ENCODE measurements around the gene AHRR. TPM values are rescaled to one million over a fixed set of nuclear protein-coding genes. Genes with fewer than 3 reads are reported as not detected.

Gene AHRR
- total RNA-seq, 1 donor from 2014 or later = 5.1 TPM

GRCh38 chr5:440401-441201 is 119.1 kb downstream of the AHRR start:
- intact Hi-C loops (cut with DNase I) = no loop called here
- DNase-seq (ENCODE audit: low spot score) (peak; percentile 48), ATAC-seq (no peak)

DNA sequence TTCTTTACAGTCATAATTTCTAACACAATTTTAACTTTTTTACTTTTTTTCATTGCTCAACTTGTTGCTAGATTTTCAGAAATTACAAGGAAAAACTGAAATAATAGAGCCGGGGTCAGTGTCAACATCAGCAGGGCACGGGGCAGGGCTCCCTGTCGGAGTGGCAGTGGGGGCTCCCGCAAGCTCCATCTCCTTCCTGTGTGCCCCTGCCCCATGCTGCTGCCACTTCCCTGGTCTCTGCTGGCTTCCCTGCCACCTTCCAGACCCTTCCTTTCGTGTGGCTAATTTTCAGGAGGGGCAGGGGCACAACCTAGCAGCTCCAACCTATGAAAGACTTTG is 120.5 kb downstream of the AHRR start:
- DNase-seq (ENCODE audit: low spot score) (no peak), ATAC-seq (no peak)
- intact Hi-C loops (cut with DNase I) = no loop called here

DNA sequence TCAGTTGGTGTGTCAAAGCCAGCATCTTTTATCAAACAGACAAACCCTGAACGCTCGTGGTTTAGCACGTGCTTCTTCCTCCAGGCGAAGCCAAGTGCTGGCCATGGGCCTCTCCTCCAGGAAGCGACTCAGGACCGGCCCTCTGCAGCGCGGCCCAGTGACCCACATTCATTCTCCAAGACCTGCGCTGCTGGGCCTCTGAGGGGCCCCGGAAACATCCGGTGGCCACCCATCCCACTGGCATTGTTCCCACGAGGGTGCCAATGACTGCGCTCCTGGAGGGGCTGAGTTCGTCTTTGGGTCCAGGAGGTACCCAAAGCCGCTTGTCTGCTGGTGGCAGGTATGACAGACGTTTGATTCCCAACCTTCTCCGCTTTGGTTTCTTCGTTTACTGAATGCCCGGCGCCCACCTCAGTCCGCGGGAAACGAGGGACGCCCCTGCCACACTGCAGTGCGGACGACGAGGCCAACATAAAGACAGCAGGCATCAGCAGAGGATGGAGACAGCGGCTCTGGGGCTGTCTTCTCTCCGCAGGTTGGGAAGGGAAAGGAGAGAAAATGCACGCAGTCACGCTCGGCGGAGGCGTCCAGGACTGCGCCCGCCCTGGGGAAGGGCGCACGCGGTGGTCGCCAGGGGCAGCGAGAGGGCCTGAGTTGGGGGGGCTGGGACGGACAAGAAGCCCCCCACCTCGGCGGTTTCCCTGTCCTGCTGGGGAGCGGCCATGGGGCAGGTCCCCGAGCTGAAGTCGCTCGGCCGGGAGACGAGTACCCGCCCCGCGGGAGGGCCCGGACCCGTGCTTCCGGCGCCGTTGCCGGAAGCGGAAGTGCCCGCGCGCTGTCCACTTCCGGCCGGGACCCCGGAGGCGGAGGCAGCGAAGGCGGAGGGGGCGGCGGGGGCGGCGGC is 121.1 kb downstream of the AHRR start, which contains the start of gene EXOC3:
Gene EXOC3, plus strand, starts transcription at position 842 of the 904 bp plus-strand sequence. CDS start 3,030 bp downstream, outside the sequence.
- DNase-seq (ENCODE audit: low spot score) = peak; percentile 84
- ATAC-seq = peak; percentile 94
- intact Hi-C loops (cut with DNase I) = no loop called here

DNA sequence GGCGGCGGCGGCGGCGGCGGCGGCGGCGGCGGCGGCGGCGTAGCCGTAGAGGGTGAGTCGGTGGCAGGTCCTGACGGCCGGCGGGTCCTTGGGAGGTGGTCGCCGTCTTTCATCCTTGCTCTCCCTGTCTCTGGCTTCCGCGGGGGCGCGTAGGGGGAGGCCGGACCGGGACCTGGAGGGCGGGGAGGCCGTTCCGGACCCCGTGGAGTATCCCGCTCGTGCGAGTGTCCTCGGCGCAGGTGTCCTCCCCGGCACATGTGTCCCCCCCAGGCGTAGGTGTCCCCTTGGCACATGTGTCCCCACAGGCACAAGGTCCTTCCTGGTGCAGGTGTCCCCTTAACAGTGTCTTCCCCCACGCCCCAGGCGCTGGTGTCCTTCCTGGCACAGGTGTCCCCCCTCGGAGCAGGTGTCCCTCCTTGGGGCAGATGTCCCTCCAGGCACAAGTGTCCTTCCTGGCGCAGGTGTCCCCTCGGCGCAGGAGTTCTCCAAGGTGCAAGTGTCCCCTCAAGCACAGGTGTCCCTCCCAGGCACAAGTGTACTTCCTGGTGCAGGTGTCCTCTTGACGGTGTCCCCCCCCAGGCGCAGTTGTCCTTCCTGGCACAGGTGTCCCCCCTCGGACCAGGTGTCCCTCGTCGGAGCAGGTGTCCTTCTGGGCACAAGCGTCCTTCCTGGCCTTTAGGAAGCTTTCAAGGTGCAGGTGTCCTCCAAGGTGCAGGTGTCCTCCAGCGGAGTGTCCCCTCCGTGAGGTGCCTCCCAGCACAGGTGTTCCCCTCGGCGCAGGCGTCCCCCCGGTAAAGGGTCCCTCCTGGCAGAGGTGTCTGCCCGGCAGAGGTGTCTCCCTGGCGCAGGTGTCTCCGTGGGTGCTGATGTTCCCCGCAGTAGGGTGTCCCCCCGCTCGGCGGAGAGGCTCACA is 122.0 kb downstream of the AHRR start:
- DNase-seq (ENCODE audit: low spot score) (peak; percentile 57), ATAC-seq (peak; percentile 23)
- intact Hi-C loops (cut with DNase I) = no loop called here

DNA sequence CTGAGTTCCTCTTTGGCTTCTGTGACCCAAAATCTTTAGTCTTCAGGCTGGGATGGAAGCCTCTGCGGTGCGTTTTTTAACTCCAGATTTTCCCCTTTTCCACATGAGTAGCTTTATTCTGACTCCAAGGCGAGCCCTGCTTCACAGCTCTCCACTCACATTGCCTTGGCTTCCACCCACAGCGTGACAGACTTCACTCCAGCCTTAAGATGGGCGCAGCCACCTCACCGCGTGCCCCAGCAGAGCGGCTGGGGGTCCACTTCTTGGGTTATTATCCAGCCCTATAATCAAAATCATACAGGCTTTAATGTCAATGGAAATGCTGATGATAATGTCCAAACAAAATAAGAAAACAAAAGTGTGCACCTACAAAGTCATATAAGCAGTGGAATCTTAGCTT is 122.7 kb downstream of the AHRR start:
- no peak for DNase-seq (ENCODE audit: low spot score)
- no peak for ATAC-seq
- intact Hi-C loops (cut with DNase I) = no loop called here

DNA sequence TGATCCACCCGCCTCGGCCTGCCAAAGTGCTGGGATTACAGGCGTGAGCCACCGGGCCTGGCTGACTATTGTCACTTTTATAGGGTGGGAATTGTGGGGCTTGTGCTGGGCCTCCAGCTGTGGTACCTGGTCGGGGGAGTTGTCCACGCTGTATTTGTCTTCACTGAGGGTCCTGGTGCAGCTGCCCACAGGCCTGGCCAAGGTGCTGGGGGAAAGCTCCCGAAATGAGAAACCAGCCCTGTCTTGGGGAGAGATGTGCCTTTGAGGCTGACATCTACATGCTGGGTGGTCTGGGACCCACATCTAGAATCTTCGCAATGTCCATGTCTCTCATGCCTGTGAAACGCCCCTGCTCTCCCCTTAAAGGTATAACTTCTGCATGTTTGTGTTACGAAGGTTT is 124.1 kb downstream of the AHRR start:
- intact Hi-C loops (cut with DNase I) = no loop called here
- no peak for DNase-seq (ENCODE audit: low spot score)
- no peak for ATAC-seq

GRCh38 chr5:446066-446882 is 124.8 kb downstream of the AHRR start:
- intact Hi-C loops (cut with DNase I) = no loop called here
- ATAC-seq = no peak
- DNase-seq (ENCODE audit: low spot score) = no peak

- intact Hi-C loops (cut with DNase I) = no loop called here
- DNase-seq (ENCODE audit: low spot score) = peak; percentile 38
These were observed 125.4 kb downstream of the AHRR start for GRCh38 chr5:446883-447263.

DNA sequence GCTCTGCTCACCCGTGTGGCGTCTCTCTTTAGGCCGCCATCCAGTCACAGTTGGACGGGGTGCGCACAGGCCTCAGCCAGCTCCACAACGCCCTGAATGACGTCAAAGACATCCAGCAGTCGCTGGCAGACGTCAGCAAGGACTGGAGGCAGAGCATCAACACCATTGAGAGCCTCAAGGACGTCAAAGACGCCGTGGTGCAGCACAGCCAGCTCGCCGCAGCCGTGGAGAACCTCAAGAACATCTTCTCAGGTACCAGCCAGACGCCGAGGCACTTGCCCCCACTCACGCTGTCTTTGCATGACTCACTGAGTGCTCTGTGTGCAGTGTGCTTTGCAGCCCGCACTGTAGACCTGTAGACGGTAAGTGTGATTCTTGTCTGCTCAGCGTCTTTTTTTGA is 126.0 kb downstream of the AHRR start:
- DNase-seq (ENCODE audit: low spot score) (peak; percentile 47), ATAC-seq (no peak)
- intact Hi-C loops (cut with DNase I) = no loop called here

More at GRCh38 chr5:446883-447263, 125.4 kb downstream of the AHRR start:
- no peak for ATAC-seq

GRCh38 chr5:448061-448765 is 126.7 kb downstream of the AHRR start:
- intact Hi-C loops (cut with DNase I) = no loop called here
- peak; percentile 84 for ATAC-seq

GRCh38 chr5:448766-449090 is 127.2 kb downstream of the AHRR start:
- DNase-seq (ENCODE audit: low spot score) (no peak), ATAC-seq (no peak)
- intact Hi-C loops (cut with DNase I) = no loop called here

More at GRCh38 chr5:448061-448765, 126.7 kb downstream of the AHRR start:
- peak; percentile 75 for DNase-seq (ENCODE audit: low spot score)

GRCh38 chr5:449151-449550 is 127.6 kb downstream of the AHRR start:
- ATAC-seq (no peak), DNase-seq (ENCODE audit: low spot score) (no peak)
- intact Hi-C loops (cut with DNase I) = no loop called here

GRCh38 chr5:451587-452458 is 130.3 kb downstream of the AHRR start:
- ATAC-seq (no peak), DNase-seq (ENCODE audit: low spot score) (no peak)
- intact Hi-C loops (cut with DNase I) = no loop called here

- intact Hi-C loops (cut with DNase I) = no loop called here
- no peak for ATAC-seq
- no peak for DNase-seq (ENCODE audit: low spot score)
These were observed 131.6 kb downstream of the AHRR start for GRCh38 chr5:452978-453710.

DNA sequence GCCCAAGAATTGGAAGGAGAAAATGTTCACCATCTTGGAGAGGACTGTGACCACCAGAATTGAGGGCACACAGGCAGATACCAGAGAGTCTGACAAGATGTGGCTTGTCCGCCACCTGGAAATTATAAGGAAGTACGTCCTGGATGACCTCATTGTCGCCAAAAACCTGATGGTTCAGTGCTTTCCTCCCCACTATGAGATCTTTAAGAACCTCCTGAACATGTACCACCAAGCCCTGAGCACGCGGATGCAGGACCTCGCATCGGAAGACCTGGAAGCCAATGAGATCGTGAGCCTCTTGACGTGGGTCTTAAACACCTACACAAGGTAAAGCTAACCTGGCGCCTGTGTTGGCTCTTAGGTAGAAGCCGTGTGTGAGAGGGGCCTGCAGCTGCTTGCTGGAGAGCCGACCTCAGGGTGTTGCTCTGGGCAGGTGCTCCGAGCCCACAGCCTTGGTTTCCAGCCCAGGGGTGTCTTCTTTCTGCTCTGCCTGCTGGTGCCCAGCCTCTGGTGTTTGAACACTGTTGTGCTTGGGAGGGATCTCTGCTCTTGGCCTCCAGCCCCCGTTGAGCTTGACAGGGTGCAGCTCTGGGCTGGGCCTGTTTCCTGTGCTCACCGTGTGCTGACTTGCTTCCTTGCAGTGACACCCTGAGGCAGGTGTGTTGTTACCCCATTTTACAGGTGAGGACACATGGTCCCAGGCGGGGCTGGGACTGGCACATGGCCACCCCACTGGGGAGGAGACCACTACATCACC is 132.4 kb downstream of the AHRR start:
- ATAC-seq (no peak), DNase-seq (ENCODE audit: low spot score) (peak; percentile 40)
- intact Hi-C loops (cut with DNase I) = no loop called here

DNA sequence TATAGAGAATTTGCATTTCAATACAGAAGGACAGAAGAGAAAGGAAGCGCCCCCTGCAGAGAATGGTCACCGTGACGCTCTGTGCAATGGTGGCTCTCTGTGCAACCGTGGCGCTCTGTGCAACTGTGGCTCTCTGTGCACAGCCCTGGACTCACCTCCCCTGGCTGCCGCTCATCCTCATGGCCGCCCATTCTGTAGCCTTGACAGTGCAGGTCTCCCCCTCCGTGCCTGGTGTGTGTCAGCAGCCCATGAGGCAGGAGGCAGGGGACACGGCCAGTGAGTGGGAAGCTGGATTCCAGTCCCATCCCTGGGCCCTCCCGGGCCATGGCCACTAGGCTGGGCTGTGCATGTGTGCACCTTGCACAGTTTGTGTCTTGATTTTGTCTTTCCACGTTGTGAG is 133.4 kb downstream of the AHRR start:
- intact Hi-C loops (cut with DNase I) = no loop called here
- DNase-seq (ENCODE audit: low spot score) (peak; percentile 41), ATAC-seq (no peak)

Measured in sciatic nerve (tissue), 2 donors.